ENCODE measurements around the gene HIBADH.

DNA sequence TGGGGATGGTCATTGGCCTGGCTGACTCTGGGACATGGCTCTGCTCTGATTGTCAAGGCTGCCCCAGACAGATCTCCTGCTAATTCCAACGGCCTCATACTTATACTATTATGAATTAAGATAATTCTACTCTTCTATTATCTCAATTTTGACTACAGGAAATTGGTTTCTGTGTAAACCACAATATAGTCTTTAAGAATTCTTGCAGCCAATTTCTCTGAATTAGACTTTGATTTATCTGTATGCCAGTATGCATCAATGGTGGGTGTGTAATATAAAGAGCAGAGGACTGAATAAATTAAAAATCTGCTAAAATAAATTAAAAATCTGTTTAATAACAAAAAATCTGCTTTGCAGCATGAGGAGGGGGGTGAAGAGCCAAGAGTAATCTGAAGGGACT, 27.0 kb downstream of the HIBADH start:
- TF ChIP-seq, protein P1, sequence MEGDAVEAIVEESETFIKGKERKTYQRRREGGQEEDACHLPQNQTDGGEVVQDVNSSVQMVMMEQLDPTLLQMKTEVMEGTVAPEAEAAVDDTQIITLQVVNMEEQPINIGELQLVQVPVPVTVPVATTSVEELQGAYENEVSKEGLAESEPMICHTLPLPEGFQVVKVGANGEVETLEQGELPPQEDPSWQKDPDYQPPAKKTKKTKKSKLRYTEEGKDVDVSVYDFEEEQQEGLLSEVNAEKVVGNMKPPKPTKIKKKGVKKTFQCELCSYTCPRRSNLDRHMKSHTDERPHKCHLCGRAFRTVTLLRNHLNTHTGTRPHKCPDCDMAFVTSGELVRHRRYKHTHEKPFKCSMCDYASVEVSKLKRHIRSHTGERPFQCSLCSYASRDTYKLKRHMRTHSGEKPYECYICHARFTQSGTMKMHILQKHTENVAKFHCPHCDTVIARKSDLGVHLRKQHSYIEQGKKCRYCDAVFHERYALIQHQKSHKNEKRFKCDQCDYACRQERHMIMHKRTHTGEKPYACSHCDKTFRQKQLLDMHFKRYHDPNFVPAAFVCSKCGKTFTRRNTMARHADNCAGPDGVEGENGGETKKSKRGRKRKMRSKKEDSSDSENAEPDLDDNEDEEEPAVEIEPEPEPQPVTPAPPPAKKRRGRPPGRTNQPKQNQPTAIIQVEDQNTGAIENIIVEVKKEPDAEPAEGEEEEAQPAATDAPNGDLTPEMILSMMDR (IDR thresholded peaks at IDR 0.05) = no peak
- TF ChIP-seq ZFX (IDR thresholded peaks at IDR 0.05; ENCODE audit: borderline replicate concordance) = no peak
